Activated B cell treated with CpG ODN at 0.5 μM for 24 hours (primary cell): ENCODE measurements around the gene TUSC1. TPM values are rescaled to one million over a fixed set of nuclear protein-coding genes. Genes with fewer than 3 reads are reported as not detected.
"Not testable (repeated sequence)": the region's sequence is repeated elsewhere in the genome, so short reads cannot be mapped to it uniquely, and the experiment has no call there.

Source experiments
- ATAC-seq: fragments of 200-7000 bp; cut with Tn5 transposase; one replicate; pipeline ENCODE4 v1.10.0; 2021; ENCODE audit warnings: low read depth, mild to moderate bottlenecking, moderate library complexity
- CTCF ChIA-PET: fragments of 350-600 bp; sonication (Branson Sonifier 250); formaldehyde crosslinking; loops from one replicate; lab custom pipeline; 2021; ENCODE audit warnings: antibody characterized with exemption; lab: Charles Lee
- POLR2A ChIA-PET: fragments of 350-600 bp; sonication (Branson Sonifier 250); formaldehyde crosslinking; loops from one replicate; lab custom pipeline; 2021; ENCODE audit warnings: antibody characterized with exemption; lab: Charles Lee
- DNase-seq: peaks from one replicate; pipeline ENCODE4 v3.0.0; 2022
- H3K27ac Mint-ChIP-seq: one replicate; pipeline ENCODE4 v1.8.0; 2020; ENCODE audit warnings: mixed read lengths
- H3K27me3 Mint-ChIP-seq: one replicate; pipeline ENCODE4 v1.8.0; 2021; ENCODE audit warnings: mixed read lengths
- H3K36me3 Mint-ChIP-seq: one replicate; pipeline ENCODE4 v1.8.0; 2021; ENCODE audit warnings: low read depth, mixed read lengths
- H3K4me1 Mint-ChIP-seq: one replicate; pipeline ENCODE4 v1.8.0; 2021; ENCODE audit warnings: mixed read lengths
- H3K4me3 Mint-ChIP-seq: one replicate; pipeline ENCODE4 v1.8.0; 2020; ENCODE audit warnings: mild to moderate bottlenecking, mixed read lengths
- H3K9me3 Mint-ChIP-seq: one replicate; pipeline ENCODE4 v1.8.0; 2020; ENCODE audit warnings: mixed read lengths
- CTCF ChIP-seq: fragments of 200-600 bp; IDR thresholded peaks from one replicate; pipeline ENCODE4 v1.8.0; 2022; ENCODE audit warnings: antibody characterized with exemption, mild to moderate bottlenecking
- intact Hi-C: fragments of 100-400 bp; cut with micrococcal nuclease; formaldehyde crosslinking; loops from one replicate; pipeline ENCODE4 v1.15.1; 2024
- total RNA-seq: library from RNA; stranded (reverse); gene quantifications from 2 replicates; pipeline ENCODE4 v1.2.3, GENCODE V29; 2022

TUSC1 gene
- total RNA-seq, 1 donor from 2014 or later = 0.64 TPM

- no peak for TF ChIP-seq CTCF
- no peaks in the 10 kb centered on the region for H3K27me3 Mint-ChIP-seq
- peaks cover 4% of the 10 kb centered on the region for H3K9me3 Mint-ChIP-seq
- no peak overlapping the region for H3K4me3 Mint-ChIP-seq
- ATAC-seq = no peak
- H3K27ac Mint-ChIP-seq = no peak overlapping the region
- ChIA-PET CTCF (no interaction called here), POLR2A (no interaction called here)
- no peaks in the 10 kb centered on the region for H3K36me3 Mint-ChIP-seq
- no peaks in the 10 kb centered on the region for H3K4me1 Mint-ChIP-seq
- DNase-seq = no peak
- intact Hi-C loops = no loop called here
Observed at GRCh38 chr9:25684321-25684720, 6.1 kb upstream of the TUSC1 start.

- H3K4me3 Mint-ChIP-seq = no peak overlapping the region
- ChIA-PET POLR2A (no interaction called here), CTCF (no interaction called here)
- peaks cover 4% of the 10 kb centered on the region for H3K9me3 Mint-ChIP-seq
- no peaks in the 10 kb centered on the region for H3K4me1 Mint-ChIP-seq
- no peaks in the 10 kb centered on the region for H3K27me3 Mint-ChIP-seq
- no peak for DNase-seq
- TF ChIP-seq CTCF = no peak
- intact Hi-C loops = no loop called here
- H3K27ac Mint-ChIP-seq = no peak overlapping the region
- ATAC-seq = no peak
- no peaks in the 10 kb centered on the region for H3K36me3 Mint-ChIP-seq
Observed at GRCh38 chr9:25681266-25681665, 3.0 kb upstream of the TUSC1 start.

- H3K4me1 Mint-ChIP-seq = no peaks in the 10 kb centered on the region
- intact Hi-C loops = no loop called here
- CTCF ChIA-PET = no interaction called here
- H3K9me3 Mint-ChIP-seq = peaks cover 4% of the 10 kb centered on the region
- H3K4me3 Mint-ChIP-seq = no peak overlapping the region
- ATAC-seq (no peak), DNase-seq (no peak)
- peaks cover 5% of the 10 kb centered on the region for H3K27me3 Mint-ChIP-seq
- no peak for TF ChIP-seq CTCF
- no peak overlapping the region for H3K27ac Mint-ChIP-seq
- no peaks in the 10 kb centered on the region for H3K36me3 Mint-ChIP-seq
- POLR2A ChIA-PET = no interaction called here
Observed at GRCh38 chr9:25678846-25679360, 659 bp upstream of the TUSC1 start.

- no peaks in the 10 kb centered on the region for H3K4me1 Mint-ChIP-seq
- peak overlapping the region; percentile 61 for H3K4me3 Mint-ChIP-seq
- peaks cover 2% of the 10 kb centered on the region for H3K9me3 Mint-ChIP-seq
- peaks cover 5% of the 10 kb centered on the region for H3K27me3 Mint-ChIP-seq
- ATAC-seq (peak; percentile 78), DNase-seq (peak; percentile 15)
- H3K27ac Mint-ChIP-seq = no peak overlapping the region
- ChIA-PET CTCF (no interaction called here), POLR2A (no interaction called here)
- H3K36me3 Mint-ChIP-seq = no peaks in the 10 kb centered on the region
- intact Hi-C loops = no loop called here
- no peak for TF ChIP-seq CTCF
Observed at GRCh38 chr9:25677301-25678146, 720 bp downstream of the TUSC1 start.

- H3K9me3 Mint-ChIP-seq, CTCF ChIA-PET, H3K4me3 Mint-ChIP-seq, DNase-seq, H3K4me1 Mint-ChIP-seq, intact Hi-C loops, POLR2A ChIA-PET, H3K36me3 Mint-ChIP-seq, ATAC-seq, H3K27ac Mint-ChIP-seq, H3K27me3 Mint-ChIP-seq: not testable (repeated sequence)
Observed at GRCh38 chr9:25675858-25676257, 2.4 kb downstream of the TUSC1 start.
